Lung (tissue), 12 donors: Measurements from ENCODE around the gene CDC23. TPM values are rescaled to one million over a fixed set of nuclear protein-coding genes. Genes with fewer than 3 reads are reported as not detected.

Experiments used
- ATAC-seq: fragments of 200-7000 bp; cut with Tn5 transposase; one replicate; pipeline ENCODE4 v1.9.1; 2020; ENCODE audit warnings: moderate number of reproducible peaks; ENCODE audit not compliant: insufficient read depth, low FRiP score
- DNase-seq, 3 donors: peaks; one replicate each; pipeline ENCODE4 v3.0.0-alpha.2; 2013 to 2017
- H3K27ac ChIP-seq, 2 donors: one replicate each; pipeline ENCODE4 v1.5.1; 2013; ENCODE audit warnings: mild to moderate bottlenecking in 2 of 2, moderate library complexity in 2 of 2, control low read depth in 1 of 2, inconsistent platforms in 1 of 2, low read depth in 1 of 2, low read length in 1 of 2
- H3K27me3 ChIP-seq, 3 donors: one replicate each; pipeline ENCODE4 v1.5.1; 2013; ENCODE audit warnings: low read length in 2 of 3; ENCODE audit not compliant: control insufficient read depth in 3 of 3, insufficient read depth in 3 of 3
- H3K36me3 ChIP-seq, 4 donors: one replicate each; pipeline ENCODE4 v1.5.1; 2013; ENCODE audit warnings: low read length in 4 of 4, mild to moderate bottlenecking in 1 of 4, moderate library complexity in 1 of 4; ENCODE audit not compliant: control insufficient read depth in 4 of 4, insufficient read depth in 4 of 4
- H3K4me1 ChIP-seq, 5 donors: one replicate each; pipeline ENCODE4 v1.5.1; 2013; ENCODE audit warnings: low read length in 5 of 5, mild to moderate bottlenecking in 2 of 5, moderate library complexity in 1 of 5; ENCODE audit not compliant: control insufficient read depth in 5 of 5, insufficient read depth in 5 of 5
- H3K4me3 ChIP-seq: one replicate; pipeline ENCODE4 v1.5.1; 2013; ENCODE audit warnings: mild to moderate bottlenecking, control low read depth, moderate library complexity
- H3K9ac ChIP-seq, 2 donors: one replicate each; pipeline ENCODE4 v1.5.1; 2013; ENCODE audit warnings: low read length in 2 of 2, control low read depth in 1 of 2; ENCODE audit not compliant: insufficient read depth in 1 of 2
- H3K9me3 ChIP-seq, 4 donors: one replicate each; pipeline ENCODE4 v1.5.1; 2013; ENCODE audit warnings: low read length in 3 of 4, mild to moderate bottlenecking in 1 of 4, moderate library complexity in 1 of 4; ENCODE audit not compliant: control insufficient read depth in 4 of 4, insufficient read depth in 3 of 4
- WGBS, 2 donors: extraction: QIAGEN DNeasy Blood & Tissue Kit; methylation state at CpG; one replicate each; pipeline ENCODE4 v1.1.7; 2013; 5-methylcytosine and 5-hydroxymethylcytosine counted together
- polyA plus RNA-seq, 2 donors: library from polyadenylated mRNA; stranded (reverse); fragments of 200-250 nt; gene quantifications; one replicate each; pipeline ENCODE4 v1.2.1, GENCODE V29; 2013
- total RNA-seq, 2 donors: library from RNA; depleted of rRNA in 1 of 2; stranded (reverse); fragments of >200 nt in 1 of 2; gene quantifications; one replicate each; pipeline ENCODE4 v1.2.1, GENCODE V29; 2014 to 2021
- TF ChIP-seq, protein P1 (sequence below): IDR thresholded peaks from 2 replicates; pipeline ENCODE4 v1.5.1; 2012; ENCODE audit warnings: mild to moderate bottlenecking; ENCODE audit errors: control extremely low read depth, extremely low read depth
- donor health status: control.
- donor health status: control.
- donor health status: Bipolar disorder and iron deficiency.
- donor health status: healthy.
- donor health status: DM: yes; HTN: yes; CAD: no.

CDC23 gene
- total and polyA plus RNA-seq, 4 donors = 9.9 to 41.8 (median 17.1) TPM

DNA sequence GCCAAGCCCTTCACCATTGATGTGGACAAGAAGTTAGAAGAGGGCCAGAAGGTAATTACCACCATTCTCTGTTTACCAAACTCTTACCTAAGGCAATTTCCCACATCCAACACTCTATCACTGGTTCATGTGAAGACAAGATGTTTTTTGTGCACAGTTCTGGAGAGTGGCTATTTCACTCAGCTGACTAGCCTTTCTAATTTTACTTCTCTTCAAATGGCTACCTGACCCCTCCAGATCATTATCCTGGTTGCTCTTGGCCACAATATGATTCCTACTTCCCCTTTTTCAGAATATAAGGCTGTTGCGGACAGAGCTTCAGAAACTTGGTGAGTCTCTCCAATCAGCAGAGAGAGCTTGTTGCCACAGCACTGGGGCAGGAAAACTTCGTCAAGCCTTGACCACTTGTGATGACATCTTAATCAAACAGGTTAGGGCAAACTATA lies 27.1 kb downstream of the CDC23 start:
- no peaks in the 10 kb centered on the region for H3K9me3 ChIP-seq
- peaks cover 21 to 58% (median 34%) of the 10 kb centered on the region in 4 donors for H3K36me3 ChIP-seq
- TF ChIP-seq, protein P1, sequence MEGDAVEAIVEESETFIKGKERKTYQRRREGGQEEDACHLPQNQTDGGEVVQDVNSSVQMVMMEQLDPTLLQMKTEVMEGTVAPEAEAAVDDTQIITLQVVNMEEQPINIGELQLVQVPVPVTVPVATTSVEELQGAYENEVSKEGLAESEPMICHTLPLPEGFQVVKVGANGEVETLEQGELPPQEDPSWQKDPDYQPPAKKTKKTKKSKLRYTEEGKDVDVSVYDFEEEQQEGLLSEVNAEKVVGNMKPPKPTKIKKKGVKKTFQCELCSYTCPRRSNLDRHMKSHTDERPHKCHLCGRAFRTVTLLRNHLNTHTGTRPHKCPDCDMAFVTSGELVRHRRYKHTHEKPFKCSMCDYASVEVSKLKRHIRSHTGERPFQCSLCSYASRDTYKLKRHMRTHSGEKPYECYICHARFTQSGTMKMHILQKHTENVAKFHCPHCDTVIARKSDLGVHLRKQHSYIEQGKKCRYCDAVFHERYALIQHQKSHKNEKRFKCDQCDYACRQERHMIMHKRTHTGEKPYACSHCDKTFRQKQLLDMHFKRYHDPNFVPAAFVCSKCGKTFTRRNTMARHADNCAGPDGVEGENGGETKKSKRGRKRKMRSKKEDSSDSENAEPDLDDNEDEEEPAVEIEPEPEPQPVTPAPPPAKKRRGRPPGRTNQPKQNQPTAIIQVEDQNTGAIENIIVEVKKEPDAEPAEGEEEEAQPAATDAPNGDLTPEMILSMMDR = no peak
- no peak overlapping the region for H3K27ac ChIP-seq
- H3K9ac ChIP-seq = no peak overlapping the region
- DNase-seq (no peak), ATAC-seq (no peak)
- 24 to 52% methylated on average over 2 of the region's 2 CpGs for WGBS, 2 donors
- no peak overlapping the region for H3K4me3 ChIP-seq
- no peaks in the 10 kb centered on the region for H3K4me1 ChIP-seq
- no peaks in the 10 kb centered on the region for H3K27me3 ChIP-seq

DNA sequence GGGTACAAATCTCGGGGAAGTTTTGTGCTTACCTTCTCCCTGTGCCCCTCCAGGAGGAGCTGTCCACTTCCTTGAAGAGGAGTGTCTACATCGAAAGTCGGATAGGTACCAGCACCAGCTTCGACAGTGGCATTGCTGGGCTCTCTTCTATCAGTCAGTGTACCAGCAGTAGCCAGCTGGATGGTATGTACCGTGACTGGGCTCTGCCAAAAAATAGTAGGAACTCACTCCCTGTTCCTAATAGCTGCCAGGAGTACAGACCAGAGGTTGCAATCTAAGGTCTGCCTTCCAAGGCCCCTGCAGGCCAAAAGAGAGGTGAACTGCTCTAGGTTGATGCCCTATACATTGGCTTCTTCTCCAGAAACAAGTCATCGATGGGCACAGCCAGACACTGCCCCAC lies 30.3 kb downstream of the CDC23 start:
- ATAC-seq (no peak), DNase-seq (no peak)
- Histone ChIP-seq H3K9me3 (no peaks in the 10 kb centered on the region), H3K4me3 (no peak overlapping the region), H3K36me3 (peaks cover 11 to 44% (median 29%) of the 10 kb centered on the region in 4 donors), H3K27me3 (no peaks in the 10 kb centered on the region), H3K9ac (no peak overlapping the region), H3K4me1 (peaks cover 0 to 17% (median 0%) of the 10 kb centered on the region in 5 donors), H3K27ac (no peak overlapping the region)
- TF ChIP-seq, protein P1 = no peak
- WGBS, 2 donors = 93 to 95% methylated on average over 6 of the region's 6 CpGs

DNA sequence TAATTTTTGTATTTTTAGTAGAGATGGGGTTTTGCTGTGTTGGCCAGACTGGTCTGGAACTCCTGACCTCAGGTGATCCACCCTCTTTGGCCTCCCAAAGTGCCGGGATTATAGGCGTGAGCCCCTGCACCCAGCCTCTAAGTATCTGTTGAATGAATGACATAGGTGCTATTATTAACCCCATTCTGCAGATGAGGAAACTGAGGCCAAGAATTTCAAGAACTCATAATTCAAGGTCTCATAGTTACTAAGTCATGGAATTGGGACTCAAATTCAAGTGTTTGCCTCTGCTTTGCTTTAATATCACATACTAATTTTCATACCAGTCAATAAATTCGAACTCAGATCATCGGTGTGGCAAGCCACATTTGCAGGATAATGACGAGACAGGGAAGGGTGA lies 32.3 kb downstream of the CDC23 start:
- Histone ChIP-seq H3K4me3 (no peak overlapping the region), H3K27ac (no peak overlapping the region), H3K4me1 (peaks cover 0 to 25% (median 3%) of the 10 kb centered on the region in 5 donors), H3K9me3 (no peaks in the 10 kb centered on the region), H3K36me3 (peaks cover 11 to 41% (median 22%) of the 10 kb centered on the region in 4 donors), H3K9ac (no peak overlapping the region), H3K27me3 (no peaks in the 10 kb centered on the region)
- TF ChIP-seq, protein P1 = no peak
- ATAC-seq (no peak), DNase-seq (no peak)
- WGBS, 2 donors = 94 to 97% methylated on average over 5 of the region's 5 CpGs
